H1 (cell line): ENCODE data around the gene WDFY3. TPM values are rescaled to one million over a fixed set of nuclear protein-coding genes. Genes with fewer than 3 reads are reported as not detected.

Source experiments
- CTCF ChIA-PET: fragments of 300-600 bp; sonication (Branson Sonifier 250); formaldehyde crosslinking; loops from one replicate; lab custom pipeline; 2021; ENCODE audit not compliant: partially characterized antibody; lab: Charles Lee
- POLR2A ChIA-PET: fragments of 300-600 bp; sonication (Branson Sonifier 250); formaldehyde crosslinking; loops from one replicate; lab custom pipeline; 2021; ENCODE audit warnings: inconsistent platforms; ENCODE audit not compliant: partially characterized antibody; lab: Charles Lee
- DNase-seq, 2 experiments: peaks; one replicate each; pipeline versions ENCODE4 v3.0.0 to v3.0.0-alpha.2; 2010 to 2022; ENCODE audit warnings: low spot score in 2 of 2, low read depth in 1 of 2, mixed read lengths in 1 of 2
- FAIRE-seq: peaks from 2 replicates; lab custom pipeline; 2011; peaks lifted over from hg19 to GRCh38; lab: Jason Lieb, UNC
- H2AFZ ChIP-seq: 2 replicates; pipeline ENCODE4 v1.8.1; 2012; ENCODE audit warnings: low read length, inconsistent platforms
- H2AK5ac ChIP-seq: 2 replicates; pipeline ENCODE4 v1.6.1; 2013; ENCODE audit warnings: low read depth, low read length
- H2BK120ac ChIP-seq: replicated peaks from 2 replicates; pipeline ENCODE3; 2013; ENCODE audit warnings: low read depth, low read length, inconsistent platforms
- H2BK12ac ChIP-seq: 2 replicates; pipeline ENCODE4 v1.6.1; 2013; ENCODE audit warnings: low read depth, low read length
- H2BK15ac ChIP-seq: 2 replicates; pipeline ENCODE4 v1.6.1; 2013; ENCODE audit warnings: low read length
- H2BK20ac ChIP-seq: 2 replicates; pipeline ENCODE4 v1.6.1; 2013; ENCODE audit warnings: low read length
- H2BK5ac ChIP-seq: 2 replicates; pipeline ENCODE4 v1.6.1; 2013; ENCODE audit warnings: low read depth, low read length
- H3K14ac ChIP-seq: 2 replicates; pipeline ENCODE4 v1.6.1; 2013; ENCODE audit warnings: inconsistent platforms; ENCODE audit not compliant: insufficient read length
- H3K18ac ChIP-seq: 2 replicates; pipeline ENCODE4 v1.6.1; 2013; ENCODE audit warnings: low read length; ENCODE audit errors: extremely low read depth
- H3K23ac ChIP-seq: 2 replicates; pipeline ENCODE4 v1.6.1; 2013; ENCODE audit warnings: inconsistent platforms; ENCODE audit not compliant: insufficient read length
- H3K23me2 ChIP-seq: 2 replicates; pipeline ENCODE4 v1.6.1; 2013; ENCODE audit warnings: low read depth, low read length
- H3K27ac ChIP-seq: 2 replicates; pipeline ENCODE4 v1.6.1; 2011; ENCODE audit warnings: low read depth, low read length, inconsistent platforms
- H3K27me3 ChIP-seq, 4 experiments: replicated peaks in 1 of 4; 1 replicate in 1 of 4; 2 replicates in 3 of 4; pipeline versions ENCODE4 v1.6.1 to v1.8.1; 2011 to 2013; ENCODE audit warnings: low read length in 3 of 4, mild to moderate bottlenecking in 3 of 4, inconsistent platforms in 2 of 4, mixed read lengths in 2 of 4, moderate library complexity in 1 of 4; ENCODE audit not compliant: control insufficient read depth in 3 of 4, insufficient read depth in 3 of 4; ENCODE audit errors: extremely low read depth in 1 of 4
- H3K36me3 ChIP-seq, 4 experiments: 2 replicates each; pipeline versions ENCODE4 v1.6.1 to v1.8.1; 2011 to 2013; ENCODE audit warnings: mild to moderate bottlenecking in 4 of 4, low read length in 3 of 4, moderate library complexity in 2 of 4, control low read depth in 1 of 4, inconsistent platforms in 1 of 4; ENCODE audit not compliant: insufficient read depth in 4 of 4, control insufficient read depth in 2 of 4
- H3K4ac ChIP-seq: replicated peaks from 2 replicates; pipeline ENCODE3; 2013; ENCODE audit warnings: low read length, low read depth, mixed read lengths, inconsistent platforms; ENCODE audit not compliant: insufficient read length
- H3K4me1 ChIP-seq, 4 experiments: replicated peaks in 1 of 4; 1 replicate in 1 of 4; 2 replicates in 3 of 4; pipeline versions ENCODE4 v1.6.1 to v1.8.1; 2011 to 2013; ENCODE audit warnings: low read length in 3 of 4, inconsistent platforms in 2 of 4, mixed read lengths in 1 of 4; ENCODE audit not compliant: insufficient read depth in 4 of 4, control insufficient read depth in 3 of 4
- H3K4me2 ChIP-seq, 2 experiments: 2 replicates each; pipeline versions ENCODE4 v1.6.1 to v1.8.1; 2011 to 2013; ENCODE audit warnings: low read depth in 2 of 2, low read length in 2 of 2, control low read depth in 1 of 2, inconsistent platforms in 1 of 2, mild to moderate bottlenecking in 1 of 2; ENCODE audit not compliant: insufficient read depth in 1 of 2
- H3K4me3 ChIP-seq, 4 experiments: fragments of 200-600, 300-600 bp in 1 of 4; sonication (generic), shearing (Covaris generic), sonication (Bioruptor Twin) in 1 of 4; 2 replicates each; pipeline versions ENCODE4 v1.5.1 to v1.8.1; 2011 to 2016; ENCODE audit warnings: low read length in 4 of 4, low read depth in 3 of 4, control low read depth in 2 of 4, inconsistent platforms in 2 of 4, mild to moderate bottlenecking in 2 of 4, mixed read lengths in 1 of 4, moderate library complexity in 1 of 4; ENCODE audit not compliant: insufficient read depth in 2 of 4; ENCODE audit errors: extremely low read depth in 1 of 4
- H3K56ac ChIP-seq: replicated peaks from 2 replicates; pipeline ENCODE3; 2013; ENCODE audit warnings: low read depth, mild to moderate bottlenecking, mixed read lengths, low read length, inconsistent platforms; ENCODE audit not compliant: insufficient read length
- H3K79me1 ChIP-seq: 2 replicates; pipeline ENCODE4 v1.6.1; 2013; ENCODE audit warnings: low read depth, low read length, control low read depth
- H3K79me2 ChIP-seq, 2 experiments: 2 replicates each; pipeline versions ENCODE4 v1.6.1 to v1.8.1; 2012 to 2013; ENCODE audit warnings: low read length in 2 of 2, mild to moderate bottlenecking in 2 of 2, inconsistent platforms in 1 of 2; ENCODE audit not compliant: insufficient read depth in 2 of 2, control insufficient read depth in 1 of 2
- H3K9ac ChIP-seq, 4 experiments: replicated peaks in 1 of 4; 1 replicate in 1 of 4; 2 replicates in 3 of 4; pipeline versions ENCODE4 v1.6.1 to v1.8.1; 2011 to 2013; ENCODE audit warnings: low read depth in 3 of 4, low read length in 3 of 4, control low read depth in 2 of 4, mild to moderate bottlenecking in 2 of 4, moderate library complexity in 2 of 4, inconsistent platforms in 1 of 4; ENCODE audit errors: extremely low read depth in 1 of 4
- H3K9me3 ChIP-seq, 2 experiments: 2 replicates each; pipeline versions ENCODE4 v1.6.1 to v1.8.1; 2012 to 2013; ENCODE audit warnings: mild to moderate bottlenecking in 2 of 2, moderate library complexity in 2 of 2, control low read depth in 1 of 2, inconsistent platforms in 1 of 2, low read depth in 1 of 2, low read length in 1 of 2, mixed read lengths in 1 of 2; ENCODE audit not compliant: insufficient read depth in 2 of 2
- H4K20me1 ChIP-seq, 2 experiments: replicated peaks in 1 of 2; 2 replicates each; pipeline versions ENCODE3 to v1.8.1; 2011 to 2013; ENCODE audit warnings: inconsistent platforms in 2 of 2, low read length in 2 of 2, mild to moderate bottlenecking in 1 of 2; ENCODE audit not compliant: insufficient read depth in 2 of 2, control insufficient read depth in 1 of 2
- H4K5ac ChIP-seq: 2 replicates; pipeline ENCODE4 v1.6.1; 2013; ENCODE audit warnings: low read length, low read depth, mixed read lengths, inconsistent platforms; ENCODE audit not compliant: insufficient read length
- H4K8ac ChIP-seq: 2 replicates; pipeline ENCODE4 v1.8.0; 2013; ENCODE audit warnings: mild to moderate bottlenecking, moderate library complexity, low read length, inconsistent platforms; ENCODE audit not compliant: insufficient read depth; ENCODE audit errors: extremely low read depth
- H4K91ac ChIP-seq: replicated peaks from 2 replicates; pipeline ENCODE3; 2013; ENCODE audit warnings: low read length, mixed read lengths, inconsistent platforms; ENCODE audit not compliant: insufficient read length
- ATF2 ChIP-seq: IDR thresholded peaks from 2 replicates; pipeline ENCODE4 v1.6.1; 2012; ENCODE audit warnings: low read length, inconsistent platforms
- CHD2 ChIP-seq: IDR thresholded peaks from 2 replicates; pipeline ENCODE4 v1.6.1; 2012; ENCODE audit warnings: low read length, improper control_type of control experiment
- E2F6 ChIP-seq: IDR thresholded peaks from 2 replicates; pipeline ENCODE4 v1.6.1; 2012; ENCODE audit warnings: inconsistent platforms
- RNF2 ChIP-seq: fragments of 200-900, 300-1000 bp; sonication (generic); IDR thresholded peaks from 2 replicates; pipeline ENCODE4 v1.7.1; 2016; ENCODE audit warnings: borderline replicate concordance, low read depth, mild to moderate bottlenecking, antibody characterized with exemption, low read length; ENCODE audit not compliant: poor library complexity, severe bottlenecking; ENCODE audit errors: missing control alignments
- SAP30 ChIP-seq: fragments of 300-600 bp; sonication (generic); IDR thresholded peaks from 2 replicates; pipeline ENCODE4 v1.7.1; 2012; ENCODE audit warnings: low read length, moderate library complexity, mild to moderate bottlenecking, inconsistent platforms; ENCODE audit not compliant: insufficient read depth, insufficient replicate concordance
- SP1 ChIP-seq: IDR thresholded peaks from 2 replicates; pipeline ENCODE4 v1.6.1; 2011; ENCODE audit warnings: low read depth, low read length
- TCF12 ChIP-seq: IDR thresholded peaks from 2 replicates; pipeline ENCODE4 v1.6.1; 2011; ENCODE audit warnings: low read depth, mild to moderate bottlenecking, low read length
- WGBS, 2 experiments: shearing (Covaris generic) in 1 of 2; methylation state at CpG; one replicate each; pipeline versions ENCODE4 v1.1.6 to v1.1.7; 2013 to 2015; ENCODE audit warnings: low lambda C conversion rate in 2 of 2, mixed read lengths in 2 of 2, inconsistent platforms in 1 of 2, low coverage in 1 of 2, missing lambda C conversion rate in 1 of 2; ENCODE audit not compliant: insufficient replicate concordance in 2 of 2, insufficient coverage in 1 of 2, insufficient read length in 1 of 2; ENCODE audit errors: extremely low coverage in 1 of 2, missing lambda C conversion rate in 1 of 2; 5-methylcytosine and 5-hydroxymethylcytosine counted together
- polyA plus RNA-seq, 7 experiments: library from polyadenylated mRNA; depleted of rRNA in 3 of 7; stranded (reverse) in 5 of 7; unstranded in 2 of 7; fragments of >200 nt in 5 of 7; fragments of 200-250 nt in 2 of 7; gene quantifications; 1 replicate in 5 of 7; 2 replicates in 1 of 7; 4 replicates in 1 of 7; pipeline versions ENCODE4 v1.2.1 to v1.2.3, GENCODE V29; 2011 to 2013; ENCODE audit warnings: missing spikeins in 2 of 7, mixed read lengths in 2 of 7
- total RNA-seq: library from RNA; stranded (reverse); fragmentation: NEBNext Ultra II Directional; extraction: Animal tissue kit (Norgen Biotek cat#: 25700); gene quantifications from 2 replicates; pipeline ENCODE4 v1.2.1, GENCODE V29; 2021

Gene WDFY3
- total and polyA plus RNA-seq, 2 of the 8 experiments (the other 6 are each of a cell fraction or from before 2014, with no cell fraction given), result 25.6 to 62.4 TPM

- H2BK12ac ChIP-seq, result no peak overlapping the region
- H3K14ac ChIP-seq, result no peak overlapping the region
- H3K9ac ChIP-seq, result no peak overlapping the region
- H3K9me3 ChIP-seq, result no peaks in the 10 kb centered on the region
- no peak overlapping the region for H4K5ac ChIP-seq
- no peak overlapping the region for H3K27ac ChIP-seq
- H2BK5ac ChIP-seq, result no peak overlapping the region
- no peak overlapping the region for H2BK120ac ChIP-seq
- FAIRE-seq (no peak), DNase-seq (no peak)
- H3K4me2 ChIP-seq, result no peak overlapping the region
- H3K23ac ChIP-seq, result no peak overlapping the region
- H3K36me3 ChIP-seq, result no peaks in the 10 kb centered on the region
- ChIA-PET CTCF (interaction anchor here (1.4 kb wide), 1 partner anchor 152 kb away, joined by 5 read pairs; no protein-coding TSS in a partner anchor), POLR2A (no interaction called here)
- H4K8ac ChIP-seq, result no peak overlapping the region
- H2AK5ac ChIP-seq, result no peak overlapping the region
- 86% methylated on average over 3 of the region's 3 CpGs; no CpG with 5 or more reads in 1 of the 2 experiments for WGBS, 2 experiments
- no peak overlapping the region for H4K91ac ChIP-seq
- H2BK20ac ChIP-seq, result no peak overlapping the region
- H3K27me3 ChIP-seq, result no peaks in the 10 kb centered on the region
- no peak overlapping the region for H3K18ac ChIP-seq
- H3K4me1 ChIP-seq, result peaks cover 0 to 9% (median 3%) of the 10 kb centered on the region in 4 experiments; a peak in 3 of 7 replicates
- H2BK15ac ChIP-seq, result no peak overlapping the region
- H3K4ac ChIP-seq, result no peak overlapping the region
- no peak overlapping the region for H2AFZ ChIP-seq
- H3K79me1 ChIP-seq, result peaks cover 4% of the 10 kb centered on the region; the same call in 1 of the 2 replicates
- H4K20me1 ChIP-seq, result no peaks in the 10 kb centered on the region
- no peaks in the 10 kb centered on the region for H3K23me2 ChIP-seq
- H3K79me2 ChIP-seq, result peaks cover 0 to 27% of the 10 kb centered on the region in 2 experiments; a peak in 2 of 4 replicates
- TF ChIP-seq SP1 (no peak), TCF12 (no peak), SAP30 (no peak), RNF2 (no peak), CHD2 (no peak), E2F6 (no peak), ATF2 (no peak)
- no peak overlapping the region for H3K4me3 ChIP-seq
- no peak overlapping the region for H3K56ac ChIP-seq
These were observed 64.7 kb downstream of the WDFY3 start for GRCh38 chr4:84901740-84902281.
